Caco-2 (cell line): Measurements from ENCODE around the gene MSH3. TPM values are rescaled to one million over a fixed set of nuclear protein-coding genes. Genes with fewer than 3 reads are reported as not detected.

Source experiments
- BruUV-seq: library from RNA; stranded (reverse); fragments of 400-500 nt; replicated peaks from 2 replicates; lab custom pipeline; 2021; lab: Mats Ljungman, UMichigan
- CTCF ChIA-PET: fragments of 300-600 bp; sonication (Branson Sonifier 250); formaldehyde crosslinking; loops from one replicate; lab custom pipeline; 2022; ENCODE audit warnings: antibody characterized with exemption; lab: Charles Lee
- POLR2A ChIA-PET: fragments of 300-600 bp; sonication (Branson Sonifier 250); formaldehyde crosslinking; loops from one replicate; lab custom pipeline; 2022; ENCODE audit warnings: antibody characterized with exemption; lab: Charles Lee
- DNase-seq, 2 experiments: peaks; one replicate each; pipeline versions ENCODE4 v3.0.0 to v3.0.0-alpha.2; 2020 to 2022
- H3K27me3 ChIP-seq: replicated peaks from 2 replicates; pipeline ENCODE4 v1.6.0; 2011; ENCODE audit warnings: low read length; ENCODE audit not compliant: control insufficient read depth, insufficient read depth
- H3K36me3 ChIP-seq: 2 replicates; pipeline ENCODE4 v1.5.1; 2011; ENCODE audit warnings: low read length; ENCODE audit not compliant: control insufficient read depth, insufficient read depth
- H3K4me1 ChIP-seq: fragments of 250-450 bp; sonication (Bioruptor Pico); 2 replicates; pipeline ENCODE4 v1.5.1; 2020; ENCODE audit warnings: mild to moderate bottlenecking
- H3K4me3 ChIP-seq: 2 replicates; pipeline ENCODE4 v1.5.1; 2011; ENCODE audit warnings: low read depth, mild to moderate bottlenecking, control low read depth, low read length
- H3K9me3 ChIP-seq: fragments of 250-450 bp; sonication (Bioruptor Pico); 2 replicates; pipeline ENCODE4 v1.5.1; 2020; ENCODE audit warnings: mild to moderate bottlenecking, moderate library complexity
- H3K27ac Mint-ChIP-seq: one replicate; pipeline ENCODE4 v1.8.0; 2022; ENCODE audit warnings: mixed read lengths; ENCODE audit not compliant: unreplicated experiment
- H3K27me3 Mint-ChIP-seq: one replicate; pipeline ENCODE4 v1.8.0; 2022; ENCODE audit warnings: mixed read lengths; ENCODE audit not compliant: insufficient read depth, unreplicated experiment
- H3K36me3 Mint-ChIP-seq: one replicate; pipeline ENCODE4 v1.8.0; 2022; ENCODE audit warnings: mild to moderate bottlenecking, mixed read lengths; ENCODE audit not compliant: insufficient read depth, unreplicated experiment
- H3K4me1 Mint-ChIP-seq: one replicate; pipeline ENCODE4 v1.8.0; 2022; ENCODE audit warnings: low read depth, mixed read lengths; ENCODE audit not compliant: unreplicated experiment
- H3K4me3 Mint-ChIP-seq: one replicate; pipeline ENCODE4 v1.8.0; 2022; ENCODE audit warnings: mild to moderate bottlenecking, moderate library complexity, mixed read lengths; ENCODE audit not compliant: unreplicated experiment
- H3K9me3 Mint-ChIP-seq: one replicate; pipeline ENCODE4 v1.8.0; 2022; ENCODE audit warnings: mixed read lengths; ENCODE audit not compliant: unreplicated experiment
- CTCF ChIP-seq, 2 experiments: fragments of 200-600 bp in 1 of 2; IDR thresholded peaks; 1 replicate in 1 of 2; 2 replicates in 1 of 2; pipeline versions ENCODE4 v1.5.1 to v1.8.0; 2011 to 2022; ENCODE audit warnings: antibody characterized with exemption in 1 of 2, control low read depth in 1 of 2, inconsistent platforms in 1 of 2, low read depth in 1 of 2, low read length in 1 of 2, mild to moderate bottlenecking in 1 of 2, moderate library complexity in 1 of 2; ENCODE audit not compliant: insufficient read depth in 1 of 2, severe bottlenecking in 1 of 2, unreplicated experiment in 1 of 2
- intact Hi-C: fragments of 100-400 bp; cut with micrococcal nuclease; formaldehyde crosslinking; loops from one replicate; pipeline ENCODE4 v1.10.0; 2022; ENCODE audit not compliant: unreplicated experiment
- total RNA-seq: library from RNA; stranded (reverse); gene quantifications from 2 replicates; pipeline ENCODE4 v1.2.3, GENCODE V29; 2022

MSH3 gene
- total RNA-seq, 1 experiment from 2014 or later: 17.1 TPM

GRCh38 chr5:80763873-80764647 is 109.6 kb downstream of the MSH3 start:
- H3K36me3 ChIP-seq: peaks cover 1% of the 10 kb centered on the region; the same call in 1 of the 2 replicates

GRCh38 chr5:80764786-80765185 is 110.3 kb downstream of the MSH3 start:
- BruUV-seq: no TSS peak
- Mint-ChIP-seq H3K27ac (no peak overlapping the region), H3K9me3 (no peaks in the 10 kb centered on the region), H3K4me3 (no peak overlapping the region), H3K27me3 (no peaks in the 10 kb centered on the region), H3K36me3 (peaks cover 5% of the 10 kb centered on the region), H3K4me1 (peaks cover 10% of the 10 kb centered on the region)
- intact Hi-C loops: loop anchor here (10.0 kb wide), 1 partner anchor 180 kb away; no protein-coding TSS in a partner anchor
- no peak for TF ChIP-seq CTCF (IDR thresholded peaks at IDR 0.05; ENCODE audit: insufficient read depth in 1 of 2, low read depth in 1 of 2, low read length in 1 of 2, severe bottlenecking in 1 of 2, unreplicated experiment in 1 of 2)
- no peak for DNase-seq
- Histone ChIP-seq H3K36me3 (peaks cover 1% of the 10 kb centered on the region; the same call in 1 of the 2 replicates), H3K9me3 (no peaks in the 10 kb centered on the region; the same call in 1 of the 2 replicates), H3K4me3 (no peak overlapping the region), H3K27me3 (no peaks in the 10 kb centered on the region), H3K4me1 (no peaks in the 10 kb centered on the region; the same call in 1 of the 2 replicates)
- ChIA-PET CTCF (no interaction called here), POLR2A (no interaction called here)

More at GRCh38 chr5:80763873-80764647, 109.6 kb downstream of the MSH3 start:
- H3K4me3 ChIP-seq: no peak overlapping the region
- TF ChIP-seq CTCF (IDR thresholded peaks at IDR 0.05; ENCODE audit: insufficient read depth in 1 of 2, low read depth in 1 of 2, low read length in 1 of 2, severe bottlenecking in 1 of 2, unreplicated experiment in 1 of 2): no peak
- Mint-ChIP-seq H3K4me3 (no peak overlapping the region), H3K4me1 (peaks cover 10% of the 10 kb centered on the region), H3K27me3 (no peaks in the 10 kb centered on the region), H3K36me3 (peaks cover 5% of the 10 kb centered on the region), H3K9me3 (no peaks in the 10 kb centered on the region), H3K27ac (no peak overlapping the region)
- H3K27me3 ChIP-seq: no peaks in the 10 kb centered on the region
- no peaks in the 10 kb centered on the region; the same call in 1 of the 2 replicates for H3K4me1 ChIP-seq
- ChIA-PET CTCF (no interaction called here), POLR2A (no interaction called here)
- no peak for DNase-seq
- no TSS peak for BruUV-seq
- H3K9me3 ChIP-seq: no peaks in the 10 kb centered on the region; the same call in 1 of the 2 replicates
- intact Hi-C loops: loop anchor here (10.0 kb wide), 1 partner anchor 179 kb away; no protein-coding TSS in a partner anchor

GRCh38 chr5:80777347-80778287 is 123.2 kb downstream of the MSH3 start:
- POLR2A ChIA-PET: no interaction called here
- no TSS peak for BruUV-seq
- H3K27ac Mint-ChIP-seq: no peak overlapping the region

More at GRCh38 chr5:80777347-80778287, 123.2 kb downstream of the MSH3 start:
- TF ChIP-seq CTCF (IDR thresholded peaks at IDR 0.05; ENCODE audit: insufficient read depth in 1 of 2, low read depth in 1 of 2, low read length in 1 of 2, severe bottlenecking in 1 of 2, unreplicated experiment in 1 of 2): no peak
- no peak for DNase-seq
- Mint-ChIP-seq H3K4me3 (no peak overlapping the region), H3K9me3 (no peaks in the 10 kb centered on the region), H3K4me1 (no peaks in the 10 kb centered on the region), H3K27me3 (no peaks in the 10 kb centered on the region), H3K36me3 (peaks cover 6% of the 10 kb centered on the region)
- CTCF ChIA-PET: no interaction called here
- Histone ChIP-seq H3K36me3 (no peaks in the 10 kb centered on the region), H3K4me1 (no peaks in the 10 kb centered on the region), H3K9me3 (no peaks in the 10 kb centered on the region), H3K27me3 (no peaks in the 10 kb centered on the region), H3K4me3 (no peak overlapping the region)
- intact Hi-C loops: no loop called here
